Left ventricle myocardium superior (tissue), 1 donor: ENCODE measurements around the gene RSAD2. TPM values are rescaled to one million over a fixed set of nuclear protein-coding genes. Genes with fewer than 3 reads are reported as not detected.
"Not testable (repeated sequence)": the region's sequence is repeated elsewhere in the genome, so short reads cannot be mapped to it uniquely, and the experiment has no call there.

Experiments
- ATAC-seq: fragments of 200-7000 bp; cut with Tn5 transposase; one replicate; pipeline ENCODE4 v1.9.1; 2020; ENCODE audit warnings: mild to moderate bottlenecking, moderate library complexity
- DNase-seq: peaks from one replicate; pipeline ENCODE4 v3.0.0-alpha.2; 2020
- intact Hi-C: fragments of 100-400 bp; cut with micrococcal nuclease; formaldehyde crosslinking; loops from one replicate; pipeline ENCODE4 v1.11.0; 2022
- total RNA-seq: library from RNA; stranded (reverse); fragmentation: NEBNext Ultra II Directional; extraction: Animal tissue kit (Norgen Biotek cat#: 25700); gene quantifications from one replicate; pipeline ENCODE4 v1.2.1, GENCODE V29; 2021
- donor health status: DM: no; HTN: yes; CAD: no; lungs with severe emphysema.

The RSAD2 gene
- total RNA-seq, 1 donor from 2014 or later, result 4.8 TPM

DNA sequence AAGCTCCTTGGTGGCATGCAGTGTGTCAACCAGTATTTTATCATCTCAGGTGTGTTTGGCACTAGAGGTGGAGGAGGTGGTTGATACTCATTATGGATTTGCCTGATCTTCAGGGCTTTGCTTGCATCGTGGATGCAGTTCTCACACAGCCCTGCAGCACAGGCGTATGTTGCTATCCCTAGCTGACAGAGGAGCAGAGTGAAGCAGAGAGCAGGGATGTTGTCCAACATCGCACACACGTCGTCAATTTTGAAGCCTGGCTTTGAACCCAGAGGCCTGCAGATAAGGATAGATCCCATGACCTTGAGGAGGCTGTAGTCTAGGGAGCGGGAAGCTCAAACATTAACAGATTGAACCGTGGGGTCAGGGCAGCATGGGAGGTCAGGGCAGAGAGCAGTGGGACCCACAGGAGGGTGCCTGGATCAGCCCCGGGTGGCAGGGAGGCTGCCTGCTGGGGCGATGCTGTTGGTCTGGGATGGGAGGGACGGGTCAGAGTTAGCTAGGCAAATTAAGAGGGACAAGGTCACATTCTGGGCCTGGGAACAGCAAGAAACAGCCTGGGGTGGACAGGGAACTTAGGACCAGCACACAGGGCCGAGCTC, 43.8 kb downstream of the RSAD2 start:
- ATAC-seq (peak; percentile 67), DNase-seq (no peak)
- intact Hi-C loops, result no loop called here

- DNase-seq, result no peak
- intact Hi-C loops, result no loop called here
- no peak for ATAC-seq
These were observed 44.7 kb downstream of the RSAD2 start for GRCh38 chr2:6922201-6922656.

DNA sequence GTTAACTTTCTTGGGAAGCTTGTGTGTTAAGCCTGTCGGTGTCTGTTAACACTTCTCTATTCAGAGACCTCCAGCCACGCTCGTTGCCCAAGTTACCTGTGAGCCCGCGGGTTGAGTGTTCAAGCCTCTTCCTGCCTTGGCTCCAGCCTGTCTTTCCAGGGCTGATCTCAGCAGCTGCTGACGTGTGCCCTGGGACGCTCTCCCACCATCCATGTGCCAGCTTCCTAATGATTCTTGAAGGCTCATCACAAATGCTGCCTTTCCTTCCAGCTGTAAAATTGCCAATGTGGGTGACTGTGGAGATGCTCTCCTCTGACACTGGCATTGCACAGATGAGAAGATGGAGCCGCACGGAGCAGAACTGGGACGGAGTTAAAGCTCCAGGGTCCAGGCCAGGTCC, 45.7 kb downstream of the RSAD2 start:
- intact Hi-C loops, result no loop called here
- DNase-seq, result no peak
- ATAC-seq, result peak; percentile 12

GRCh38 chr2:6924101-6924923, 46.7 kb downstream of the RSAD2 start:
- ATAC-seq, result no peak
- intact Hi-C loops, result no loop called here
- no peak for DNase-seq

DNA sequence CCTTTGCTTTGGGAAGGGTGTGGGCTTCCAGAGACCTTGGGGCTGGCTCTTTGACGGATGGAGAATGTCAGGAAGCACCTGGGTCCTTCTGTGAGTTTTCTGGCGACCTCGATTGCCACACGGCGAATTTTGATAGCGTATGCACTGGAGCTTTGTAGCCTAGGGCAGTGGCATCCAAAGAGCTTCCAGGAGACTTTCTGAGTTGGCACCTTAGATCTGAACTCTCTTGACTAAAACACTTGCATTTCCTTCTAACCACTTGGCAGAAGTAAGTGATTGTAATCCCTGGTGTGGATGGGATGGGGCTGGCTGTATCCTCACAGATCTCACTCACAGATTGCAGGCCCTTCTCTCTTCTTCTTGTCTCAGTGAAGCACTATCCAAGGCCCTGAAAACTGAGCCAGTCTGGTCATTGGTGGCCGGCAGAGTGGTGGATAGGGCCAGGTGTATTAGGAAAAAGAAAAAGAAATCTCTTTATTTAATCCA, 47.4 kb downstream of the RSAD2 start:
- no peak for ATAC-seq
- DNase-seq, result no peak
- intact Hi-C loops, result no loop called here

- DNase-seq (no peak), ATAC-seq (no peak)
- intact Hi-C loops, result no loop called here
These were observed 48.6 kb downstream of the RSAD2 start for GRCh38 chr2:6926071-6926732.

DNA sequence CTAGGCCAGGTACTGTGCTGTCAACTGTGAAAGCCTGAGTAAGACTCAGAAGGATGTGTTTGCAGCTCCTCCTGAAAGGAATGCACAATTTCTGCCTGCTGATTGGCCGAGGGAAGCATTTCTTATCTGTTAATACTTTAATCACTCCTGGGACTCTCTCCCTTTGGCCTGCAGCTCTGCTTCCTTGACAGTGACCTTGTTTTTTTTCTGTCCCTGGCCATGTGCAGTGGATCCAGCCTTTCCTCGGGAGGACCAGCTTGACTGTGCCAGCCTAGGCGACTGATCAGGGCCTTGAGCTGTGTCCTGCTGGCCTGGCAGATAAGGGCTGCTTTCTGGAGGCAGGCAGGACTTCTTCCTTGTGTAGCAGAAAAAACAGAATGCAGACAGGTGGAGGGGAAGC, 49.6 kb downstream of the RSAD2 start:
- DNase-seq (peak; percentile 55), ATAC-seq (peak; percentile 86)
- intact Hi-C loops, result no loop called here

DNA sequence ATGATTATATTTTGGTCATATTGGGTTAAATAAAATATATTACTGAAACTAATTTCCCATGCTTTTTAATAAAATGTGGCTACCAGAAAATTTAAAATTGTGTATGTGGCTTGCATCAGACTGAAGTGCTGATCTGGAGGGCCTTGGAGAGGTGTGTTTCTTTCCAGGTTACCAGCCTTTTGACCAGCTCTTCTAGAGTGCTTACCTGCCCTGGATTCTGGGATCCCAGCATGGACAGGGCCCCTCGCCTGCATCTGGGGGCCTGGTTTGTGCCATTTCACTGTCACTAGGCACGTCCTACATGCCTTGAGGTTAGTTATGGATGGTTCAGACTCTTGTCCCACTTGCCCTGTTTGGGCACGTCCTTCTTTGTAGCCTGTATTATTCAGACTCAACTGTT, 50.2 kb downstream of the RSAD2 start:
- ATAC-seq (no peak), DNase-seq (no peak)
- intact Hi-C loops, result no loop called here

- intact Hi-C loops, result no loop called here
- no peak for DNase-seq
- no peak for ATAC-seq
These were observed 50.9 kb downstream of the RSAD2 start for GRCh38 chr2:6928452-6928851.

DNA sequence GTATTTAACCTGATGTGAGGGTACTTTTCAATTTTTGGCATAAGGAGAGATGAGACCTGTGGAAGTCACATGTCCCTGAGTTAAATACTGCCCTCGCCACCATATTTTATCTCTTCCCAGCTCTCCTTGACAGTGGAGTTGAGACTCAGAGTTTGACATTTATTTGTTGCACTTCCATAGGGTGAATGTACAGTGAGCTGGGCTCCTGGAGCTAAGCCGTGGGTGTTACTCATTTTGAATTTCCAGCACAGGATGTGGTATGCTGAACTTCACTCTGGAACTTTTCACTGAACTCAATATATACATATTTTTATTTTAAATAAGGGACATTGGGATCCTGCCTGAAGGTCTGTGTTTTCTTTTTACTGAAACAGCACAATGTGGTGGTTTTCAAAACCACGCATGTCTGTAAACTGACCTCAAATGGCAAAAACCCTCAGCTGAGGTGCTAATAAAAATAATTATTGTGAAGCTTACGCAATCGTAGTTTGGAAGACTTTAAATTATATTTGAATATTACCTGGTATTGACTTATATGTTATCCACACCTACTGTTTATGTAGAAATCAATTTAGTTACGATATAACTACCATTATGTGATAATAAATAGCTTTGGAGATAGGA, 51.7 kb downstream of the RSAD2 start:
- ATAC-seq (no peak), DNase-seq (no peak)
- intact Hi-C loops, result no loop called here

- intact Hi-C loops, result no loop called here
- DNase-seq (no peak), ATAC-seq (no peak)
These were observed 53.5 kb downstream of the RSAD2 start for GRCh38 chr2:6930923-6931647.

- intact Hi-C loops, result no loop called here
- DNase-seq (no peak), ATAC-seq (no peak)
These were observed 54.2 kb downstream of the RSAD2 start for GRCh38 chr2:6931753-6932152.

DNA sequence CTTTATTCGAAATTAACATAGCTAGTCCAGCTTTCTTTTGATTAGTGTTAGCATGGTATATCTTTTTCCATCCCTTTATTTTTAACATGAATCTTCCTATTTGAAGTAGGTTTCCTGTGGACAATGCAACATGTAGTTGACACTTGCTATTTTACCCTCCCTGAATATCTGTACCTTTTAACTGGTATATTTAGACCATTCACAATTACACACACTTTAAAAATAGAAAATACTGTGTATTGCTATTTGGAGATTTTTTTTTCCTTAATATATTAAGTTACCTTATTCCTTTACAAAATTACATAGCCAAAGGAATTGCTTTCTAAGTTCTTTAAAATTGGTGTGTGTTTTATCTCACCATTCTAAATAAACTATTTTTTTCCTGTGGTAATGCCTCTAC, 54.6 kb downstream of the RSAD2 start:
- ATAC-seq (peak; percentile 40), DNase-seq (no peak)
- intact Hi-C loops, result no loop called here

DNA sequence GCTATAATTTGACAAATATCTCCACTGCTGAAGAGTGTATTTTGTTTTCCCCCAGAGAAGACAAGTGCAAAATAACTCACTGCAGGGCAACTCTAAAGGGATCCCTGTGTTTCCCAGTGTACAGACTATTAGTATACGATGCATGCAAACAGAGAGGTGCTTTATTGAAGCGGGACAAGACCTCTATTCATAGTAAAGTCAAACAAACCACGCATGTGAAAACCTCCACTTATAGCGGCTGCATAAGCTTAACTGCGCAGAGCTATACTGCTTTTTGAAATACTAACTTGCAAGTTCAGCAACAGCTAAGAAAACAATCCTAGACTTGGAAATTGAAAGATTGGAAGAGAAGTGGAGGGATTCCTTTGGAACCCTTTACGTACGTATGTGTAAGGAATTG, 55.3 kb downstream of the RSAD2 start:
- ATAC-seq, result no peak
- intact Hi-C loops, result no loop called here
- DNase-seq, result no peak

DNA sequence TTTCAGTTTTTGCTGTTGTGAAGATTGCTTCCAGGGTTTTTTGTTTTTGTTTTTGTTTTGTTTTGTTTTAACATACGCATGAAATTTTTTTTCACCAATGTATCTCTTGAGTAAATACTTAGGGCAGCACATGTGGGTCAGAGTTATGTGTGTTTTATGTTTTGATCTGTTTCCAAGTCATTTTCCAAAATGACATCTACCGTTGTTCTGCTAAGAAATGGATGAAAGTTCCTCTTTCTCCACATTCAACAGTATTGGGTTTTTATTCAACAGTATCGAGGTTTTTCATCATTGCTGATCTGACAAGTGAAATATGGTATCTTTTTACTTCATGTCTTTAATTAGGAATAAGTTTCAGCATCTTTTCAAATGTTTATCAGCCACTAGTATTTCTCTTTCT, 56.3 kb downstream of the RSAD2 start:
- ATAC-seq (no peak), DNase-seq (no peak)
- intact Hi-C loops, result no loop called here

GRCh38 chr2:6934345-6934744, 56.8 kb downstream of the RSAD2 start:
- intact Hi-C loops, result no loop called here
- no peak for DNase-seq
- ATAC-seq, result no peak

DNA sequence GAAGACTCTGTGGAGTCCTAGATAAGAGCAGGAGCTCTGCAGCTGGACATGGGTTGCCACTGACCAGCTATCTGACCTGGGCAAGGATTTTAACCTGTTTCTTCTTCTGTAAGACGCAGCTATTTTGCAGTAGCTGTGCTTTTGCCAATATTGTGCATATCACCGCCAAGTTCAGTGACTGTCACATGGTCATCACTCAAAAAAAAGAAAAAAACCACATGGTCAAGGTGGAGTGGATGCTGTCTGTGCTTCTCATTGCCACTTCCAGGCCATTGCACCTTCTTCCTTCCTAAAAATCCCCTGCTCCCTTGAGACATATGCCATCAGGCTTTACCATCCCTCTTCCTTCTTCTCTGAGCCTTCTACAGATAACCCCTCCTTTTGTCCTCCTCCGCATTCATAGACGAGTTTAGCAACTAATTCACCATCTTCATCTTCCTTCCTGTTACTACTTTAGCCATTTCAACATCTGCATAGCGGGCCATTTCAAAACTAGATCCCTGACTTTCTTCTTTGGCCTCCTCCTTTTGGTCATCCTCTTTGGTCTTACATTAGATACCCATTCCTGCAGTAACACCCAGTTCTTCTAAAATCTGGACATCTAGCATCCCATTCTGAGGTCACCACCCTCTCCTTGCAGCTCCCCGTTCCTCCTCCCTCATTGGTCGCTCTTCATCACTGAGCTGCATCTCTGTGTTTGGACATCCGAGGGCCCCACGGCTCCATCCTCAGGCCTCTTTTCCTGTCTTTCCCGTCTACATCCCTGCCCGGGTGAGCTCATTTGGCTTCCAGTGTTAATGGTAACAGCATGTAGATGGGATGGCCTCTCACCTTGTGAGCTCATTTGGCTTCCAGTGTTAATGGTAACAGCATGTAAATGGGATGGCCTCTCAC, 57.4 kb downstream of the RSAD2 start:
- DNase-seq (no peak), ATAC-seq (no peak)
- intact Hi-C loops, result no loop called here

DNA sequence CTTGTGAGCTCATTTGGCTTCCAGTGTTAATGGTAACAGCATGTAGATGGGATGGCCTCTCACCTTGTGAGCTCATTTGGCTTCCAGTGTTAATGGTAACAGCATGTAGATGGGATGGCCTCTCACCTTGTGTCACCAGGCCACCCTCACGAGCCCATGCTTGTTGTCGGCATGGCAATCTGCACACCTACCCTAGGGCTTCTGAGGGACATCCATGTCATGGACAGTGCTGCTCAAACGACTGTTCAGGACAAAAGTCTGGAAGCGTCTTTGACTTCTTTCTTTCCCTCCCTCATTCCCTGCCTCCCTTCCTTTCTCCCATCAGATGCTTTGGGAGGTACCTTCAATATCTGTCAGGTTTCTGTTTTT, 58.1 kb downstream of the RSAD2 start:
- intact Hi-C loops, DNase-seq, ATAC-seq: not testable (repeated sequence)
